MM.1S (cell line): ENCODE data around the gene CHMP6.

ENCODE experiments used
- CTCF ChIP-seq: fragments of 300-600 bp; sonication (generic); IDR thresholded peaks from 2 replicates; pipeline ENCODE4 v1.5.1; 2016; ENCODE audit warnings: antibody characterized with exemption, low read length, mixed read lengths
- EZH2 ChIP-seq: fragments of 300-600 bp; sonication (generic); optimal IDR thresholded peaks from 2 replicates; pipeline ENCODE3; 2017; ENCODE audit warnings: low read depth, mild to moderate bottlenecking, antibody characterized with exemption, low read length, mixed read lengths
- EZH2phosphoT487 ChIP-seq: fragments of 300-600 bp; sonication (generic); IDR thresholded peaks from 2 replicates; pipeline ENCODE4 v1.6.1; 2018; ENCODE audit warnings: antibody characterized with exemption, low read length

- TF ChIP-seq CTCF (no peak), EZH2 (no peak), EZH2phosphoT487 (no peak)
Observed at GRCh38 chr17:80947200-80947940, 44.3 kb upstream of the CHMP6 start.
